RCC 7860 (cell line): ENCODE results near the gene MME.
"Not testable (repeated sequence)": the region's sequence is repeated elsewhere in the genome, so short reads cannot be mapped to it uniquely, and the experiment has no call there.

Source experiments
- DNase-seq: peaks from one replicate; pipeline ENCODE4 v3.0.0-alpha.2; 2015; ENCODE audit warnings: low spot score
- FAIRE-seq: peaks from 2 replicates; lab custom pipeline; 2012; peaks lifted over from hg19 to GRCh38; lab: Jason Lieb, UNC

MME gene

DNA sequence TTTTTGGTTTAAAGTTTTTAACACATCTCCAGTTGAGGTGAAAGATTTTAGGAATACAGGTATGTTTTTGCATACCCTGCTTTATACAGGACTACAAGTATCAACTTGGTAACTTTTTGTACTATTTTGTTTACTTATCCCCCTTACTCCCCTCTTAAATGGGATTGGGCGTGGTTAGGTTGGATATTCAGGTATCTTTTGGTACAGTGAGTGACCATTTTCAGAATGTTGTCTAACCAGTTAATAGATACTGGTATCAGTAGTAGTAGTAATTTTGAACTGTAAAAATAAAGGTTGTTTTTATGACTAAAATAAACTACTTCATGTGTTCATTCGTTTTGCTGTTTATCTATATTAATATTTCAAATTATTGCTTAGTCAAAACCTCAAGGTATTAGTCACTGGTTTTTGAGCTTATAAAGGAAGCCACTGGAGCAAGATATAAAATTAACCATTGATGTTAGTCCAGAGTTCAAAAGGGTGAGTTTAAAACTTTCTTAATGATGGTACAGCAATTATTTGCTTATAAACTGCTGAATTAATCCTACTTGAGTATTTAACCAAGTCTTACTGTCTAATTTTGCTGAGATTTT is 3.3 kb downstream of the MME start:
- no peak for FAIRE-seq

DNA sequence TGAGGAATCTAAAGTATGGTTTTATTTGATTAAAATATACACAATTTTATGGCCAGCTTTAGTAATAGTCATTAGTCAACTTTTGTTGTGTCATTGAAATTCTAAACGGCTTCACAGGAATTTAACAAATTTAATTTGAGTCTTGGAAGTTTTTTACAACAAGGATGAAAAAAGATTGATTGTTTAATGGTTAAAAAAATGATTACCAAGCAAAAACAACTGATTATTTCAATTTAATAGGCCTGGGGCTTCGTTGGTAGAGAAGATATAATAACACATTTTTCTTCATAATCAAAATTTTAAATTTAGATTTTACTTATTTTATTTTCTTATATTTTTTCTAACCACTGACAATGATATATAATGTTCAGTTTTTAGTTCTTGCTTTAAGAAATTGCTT is 4.4 kb downstream of the MME start:
- no peak for DNase-seq
- FAIRE-seq = no peak

More for the DNA sequence above, 3.3 kb downstream of the MME start:
- no peak for DNase-seq

DNA sequence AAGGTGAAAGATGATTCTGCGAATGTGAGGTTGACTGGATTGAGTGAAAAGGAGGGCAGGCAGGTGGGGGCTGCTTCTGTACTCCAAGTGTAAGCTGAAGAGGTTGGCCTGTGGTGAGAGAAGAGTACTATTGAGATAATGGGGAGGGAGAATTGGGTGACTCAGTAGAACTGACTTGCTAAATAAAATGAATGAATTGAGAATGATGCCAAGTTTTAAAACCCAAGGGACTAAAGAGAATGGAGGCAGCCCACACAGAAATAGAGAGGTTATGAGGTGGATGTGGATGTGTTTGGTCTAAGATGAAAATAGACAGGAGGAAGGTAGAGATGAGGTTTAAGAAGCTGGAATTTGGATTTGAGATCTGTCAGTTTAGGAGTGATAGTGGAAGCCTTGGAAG is 5.9 kb downstream of the MME start:
- DNase-seq = no peak

DNA sequence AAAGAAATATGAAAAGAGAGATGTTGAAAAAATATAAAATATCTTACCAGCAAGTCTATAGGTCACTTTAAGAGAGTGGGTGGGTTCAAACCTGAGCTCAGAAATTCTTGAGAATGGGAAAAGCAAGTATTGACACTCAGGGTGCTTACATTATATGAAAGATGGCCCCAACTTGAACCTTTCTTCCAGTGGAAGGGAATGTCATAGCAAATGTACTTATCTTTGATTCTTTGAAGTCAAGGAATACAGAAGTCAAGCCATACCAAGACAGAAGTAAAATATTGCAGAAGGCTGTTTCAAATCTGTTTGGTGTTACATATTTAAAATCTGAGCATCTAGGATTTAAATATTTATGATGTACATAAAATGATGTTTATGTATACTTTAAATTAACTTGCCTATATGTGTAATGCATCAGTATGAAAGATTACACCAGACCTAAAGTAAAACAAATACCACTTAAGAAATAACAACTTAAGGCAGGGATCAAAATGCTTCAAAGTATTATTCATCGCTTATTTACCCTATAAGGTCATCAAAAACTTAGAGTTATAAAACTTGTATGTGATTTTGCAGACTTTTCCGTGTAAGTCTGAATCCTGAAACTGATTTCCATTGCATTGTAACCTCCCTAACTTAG is 8.7 kb downstream of the MME start:
- no peak for FAIRE-seq

More for the DNA sequence above, 5.9 kb downstream of the MME start:
- FAIRE-seq = no peak

DNA sequence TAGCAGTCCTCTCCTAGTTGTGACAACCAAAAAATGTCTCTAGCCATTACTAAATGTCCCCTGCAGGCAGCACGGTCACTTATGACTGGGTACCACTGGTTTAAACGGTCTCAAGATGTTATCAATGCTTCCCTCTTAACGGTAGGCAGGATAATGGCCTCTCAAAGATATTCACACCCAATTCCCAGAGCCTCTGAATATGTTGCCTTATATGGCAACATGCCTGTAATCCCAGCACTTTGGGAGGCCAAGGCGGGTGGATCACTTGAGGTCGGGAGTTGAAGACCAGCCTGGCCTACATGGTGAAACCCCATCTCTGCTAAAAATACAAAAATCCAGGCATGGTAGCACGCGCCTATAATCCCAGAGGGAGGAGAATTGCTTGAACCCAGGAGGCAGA is 9.4 kb downstream of the MME start:
- FAIRE-seq (no peak), DNase-seq (no peak)

More for the DNA sequence above, 8.7 kb downstream of the MME start:
- DNase-seq = no peak

DNA sequence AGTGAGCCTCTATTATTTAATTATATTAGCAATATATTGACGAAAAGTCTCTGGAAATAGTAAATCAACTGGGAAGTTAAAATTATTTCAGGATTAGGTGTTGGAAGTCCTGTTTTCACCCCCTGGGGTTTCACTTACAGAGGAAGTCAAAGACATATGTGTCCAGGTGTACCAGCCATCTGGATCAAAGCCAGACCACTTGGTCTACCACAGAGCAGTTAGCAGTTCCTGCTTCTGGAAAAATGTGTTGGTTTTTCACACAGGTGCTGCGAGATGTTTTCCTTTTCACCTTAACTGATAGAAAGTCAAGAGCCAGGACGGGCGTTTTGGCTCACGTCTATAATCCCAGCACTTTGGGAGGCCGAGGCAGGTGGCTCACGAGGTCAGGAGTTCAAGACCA is 13.1 kb downstream of the MME start:
- FAIRE-seq (no peak), DNase-seq (no peak)

DNA sequence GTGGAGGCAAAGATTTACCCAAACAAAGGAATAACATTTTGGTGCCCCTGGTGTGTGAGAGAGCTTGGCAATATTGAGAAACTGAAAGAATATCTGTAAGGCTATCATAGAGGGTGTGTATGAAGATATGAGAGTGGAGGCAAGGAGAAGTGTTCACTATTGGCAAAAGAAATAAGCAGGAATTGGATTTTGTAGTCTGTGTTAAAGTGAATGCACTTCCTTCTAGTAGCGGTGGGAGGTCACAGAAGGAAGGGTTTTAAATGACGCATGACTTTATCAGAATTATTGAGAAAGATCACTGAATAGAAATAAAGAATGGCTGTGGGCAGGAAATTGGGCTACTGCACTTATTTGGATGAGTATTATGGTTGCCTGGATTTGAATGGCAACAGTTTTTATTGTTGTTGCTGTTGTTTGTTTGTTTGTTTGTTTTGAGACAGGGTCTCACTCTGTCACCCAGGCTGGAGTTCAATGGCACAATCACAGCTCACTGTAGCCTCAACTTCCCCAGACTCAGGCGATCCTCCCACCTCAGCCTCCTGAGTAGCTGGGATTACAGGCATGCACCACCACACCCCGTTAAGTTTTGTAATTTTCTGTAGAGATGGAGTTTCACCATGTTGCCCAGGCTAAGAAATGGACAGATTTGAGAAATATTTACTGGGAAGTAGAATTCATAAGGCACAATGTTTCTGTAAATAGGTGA is 16.3 kb downstream of the MME start:
- FAIRE-seq (no peak), DNase-seq (no peak)

DNA sequence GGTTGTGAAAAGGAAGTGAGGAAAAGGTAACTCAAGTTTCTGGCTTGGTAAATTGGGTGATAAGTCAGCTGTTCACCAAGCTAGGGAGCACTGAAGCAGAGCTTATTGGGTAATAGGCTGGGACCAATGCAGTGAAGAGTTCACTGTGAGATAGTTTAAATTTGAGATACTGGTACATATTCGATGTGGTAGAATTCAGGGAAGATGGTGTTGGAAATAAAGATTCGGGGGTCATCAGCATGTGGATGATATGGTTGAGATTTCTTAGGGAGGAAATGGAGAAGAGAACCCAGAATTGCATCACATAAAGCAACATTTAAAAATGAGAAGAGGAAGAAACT is 16.9 kb downstream of the MME start:
- FAIRE-seq (no peak), DNase-seq (no peak)

DNA sequence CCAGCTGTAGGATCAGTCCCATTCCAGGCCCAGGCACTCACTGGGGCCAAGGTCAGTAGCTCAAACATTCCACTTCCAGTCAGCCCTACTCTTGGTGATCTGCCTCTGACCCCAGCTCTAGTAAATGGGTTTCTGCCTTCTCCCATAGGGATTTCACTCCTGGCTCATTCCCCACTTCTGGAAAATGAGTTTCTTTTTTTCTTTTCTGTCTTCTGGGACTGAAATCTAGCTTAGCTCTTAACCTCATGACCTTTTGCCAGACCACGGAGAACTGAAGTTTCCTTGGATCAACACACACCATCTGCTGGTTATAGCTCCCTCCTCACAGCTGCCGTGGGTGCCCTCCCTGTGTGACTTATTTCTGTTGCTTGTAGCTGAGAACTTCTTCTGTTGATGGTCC is 21.3 kb downstream of the MME start:
- DNase-seq = no peak
- FAIRE-seq = no peak

DNA sequence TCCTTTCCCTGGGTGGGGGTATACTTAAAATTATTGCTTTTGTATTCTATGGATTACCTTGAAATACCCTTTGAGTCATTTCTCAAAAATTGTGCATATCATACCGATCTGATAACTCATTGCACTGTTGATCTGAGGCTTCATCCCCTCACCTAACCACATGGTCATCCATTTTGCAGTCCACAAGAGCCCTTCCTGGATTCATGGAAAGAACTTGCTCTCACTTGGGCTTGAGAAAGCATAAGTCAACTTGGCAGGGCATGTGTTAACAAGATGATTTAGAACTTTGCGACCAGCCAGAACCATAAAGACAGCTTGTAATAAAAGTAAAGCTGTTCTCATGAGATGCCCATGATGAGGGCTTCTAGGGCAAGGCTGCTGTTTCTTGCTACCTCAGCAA is 22.2 kb downstream of the MME start:
- FAIRE-seq (no peak), DNase-seq (peak; percentile 25)

DNA sequence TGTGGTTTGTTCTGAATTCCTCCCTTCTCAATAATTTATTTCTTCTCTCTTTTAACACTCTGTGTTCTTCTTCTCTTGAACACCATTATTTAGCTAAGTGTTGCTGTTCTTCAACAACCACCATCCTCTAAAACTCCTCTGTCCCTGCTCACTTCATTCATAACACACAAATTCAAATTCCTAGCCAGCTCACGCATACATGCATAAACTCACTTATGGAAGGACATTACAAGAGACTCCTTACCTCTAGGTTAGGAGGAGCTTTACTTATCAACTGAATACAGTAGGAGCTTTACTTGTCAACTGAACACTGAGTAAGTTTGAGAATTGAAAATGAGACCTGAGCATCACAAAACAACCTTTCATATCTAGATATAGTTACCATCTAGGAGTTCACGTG is 23.6 kb downstream of the MME start:
- FAIRE-seq (no peak), DNase-seq (no peak)

DNA sequence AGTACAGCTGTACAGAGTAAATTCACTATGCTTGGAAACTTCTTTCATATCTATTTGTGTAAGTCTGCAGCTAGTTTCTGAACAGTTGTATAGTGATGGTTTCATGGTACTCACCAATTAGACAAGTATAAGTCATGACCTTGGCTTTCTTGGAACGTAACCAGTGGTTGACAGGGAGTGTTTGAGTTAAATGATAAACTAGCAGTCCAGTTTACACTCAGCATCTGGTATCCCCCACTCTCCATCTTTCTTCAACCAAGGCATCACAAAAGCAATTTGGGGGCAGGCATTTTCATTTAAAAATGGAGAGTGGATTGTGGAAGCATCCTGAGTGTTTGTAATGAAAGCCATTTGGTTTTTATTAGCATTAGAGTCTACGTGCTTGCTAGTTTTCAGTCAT is 26.0 kb downstream of the MME start:
- FAIRE-seq (no peak), DNase-seq (no peak)

DNA sequence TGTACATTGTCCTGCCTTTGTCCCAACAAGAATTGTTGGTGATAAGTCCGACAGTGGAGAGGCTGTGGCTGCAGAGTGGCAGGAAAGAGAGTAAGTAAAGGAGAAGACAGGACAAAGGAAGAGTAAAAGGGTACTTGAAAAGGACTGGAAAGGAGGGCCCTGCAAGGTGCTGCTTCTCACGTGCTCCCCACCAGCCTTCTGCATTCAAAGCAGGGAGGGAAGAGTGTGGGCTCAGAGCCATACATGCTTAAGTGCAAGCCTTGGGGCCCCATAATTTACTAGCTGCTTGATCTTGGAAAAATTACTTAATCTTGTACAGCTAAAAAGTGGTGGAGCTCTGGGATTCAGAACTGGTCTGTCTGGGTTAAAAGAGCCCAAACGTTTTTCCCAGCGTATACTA is 29.9 kb downstream of the MME start:
- DNase-seq (no peak), FAIRE-seq (no peak)

DNA sequence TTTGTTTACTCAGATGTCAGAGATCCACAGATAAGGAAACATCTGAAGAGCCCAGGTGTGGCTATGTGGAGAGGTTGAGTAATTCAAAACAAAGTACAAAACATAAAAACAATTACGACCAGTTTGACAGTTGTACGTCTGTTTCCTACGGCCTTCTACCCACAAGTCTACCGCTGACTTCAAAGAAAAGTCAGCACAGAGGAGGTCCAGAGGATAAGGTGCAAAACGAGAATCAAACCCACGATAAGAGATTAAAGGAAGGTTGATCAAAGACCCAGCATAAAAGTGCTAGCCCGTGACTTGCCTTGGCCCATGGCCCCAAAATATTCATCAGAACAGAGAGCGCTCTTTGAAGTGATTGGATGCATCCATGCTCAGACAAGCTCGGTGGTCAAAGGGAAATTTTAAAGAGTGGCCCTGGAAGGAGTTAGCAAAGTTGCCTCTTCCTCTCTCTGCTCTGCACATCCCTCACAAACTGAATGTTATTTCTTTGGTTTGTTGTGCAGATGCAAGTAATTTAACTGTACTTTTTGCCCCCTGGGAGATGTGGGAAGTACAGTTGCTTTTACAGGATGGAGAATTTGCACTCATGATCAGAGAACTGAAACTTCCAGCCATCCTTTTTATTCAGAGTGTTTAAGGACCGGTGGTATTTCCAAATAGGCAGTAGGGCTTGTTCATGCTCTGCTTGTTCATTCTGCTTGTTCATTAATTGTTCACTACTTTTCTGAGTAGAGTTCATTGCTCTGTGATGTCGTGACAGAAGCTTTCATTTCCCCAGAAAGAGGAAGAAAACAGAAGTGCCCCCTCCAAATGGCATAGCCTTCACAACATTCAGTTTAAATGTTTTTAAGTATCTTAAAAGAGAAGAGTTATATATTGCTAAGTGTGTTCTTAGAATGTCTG is 31.1 kb downstream of the MME start:
- DNase-seq (no peak), FAIRE-seq (no peak)

DNA sequence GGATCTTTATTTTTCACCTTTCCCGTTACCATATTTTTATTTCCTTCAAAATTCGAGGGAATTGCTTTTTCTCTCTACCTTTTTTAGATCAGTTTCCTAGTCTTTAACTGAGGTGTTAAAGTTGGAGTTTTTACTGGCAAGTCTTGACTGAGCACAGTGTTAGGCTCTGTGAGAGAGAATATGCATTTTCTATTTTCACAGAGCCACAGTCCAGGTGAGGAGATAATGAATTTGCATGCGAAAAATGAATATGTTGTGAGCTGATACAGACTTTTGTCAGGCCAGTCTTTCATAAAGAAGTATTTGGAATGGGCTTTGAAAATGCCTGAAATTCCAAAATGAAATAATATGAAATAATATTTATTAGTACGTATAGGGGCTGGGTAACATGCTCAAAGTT is 31.9 kb downstream of the MME start:
- DNase-seq (no peak), FAIRE-seq (no peak)

DNA sequence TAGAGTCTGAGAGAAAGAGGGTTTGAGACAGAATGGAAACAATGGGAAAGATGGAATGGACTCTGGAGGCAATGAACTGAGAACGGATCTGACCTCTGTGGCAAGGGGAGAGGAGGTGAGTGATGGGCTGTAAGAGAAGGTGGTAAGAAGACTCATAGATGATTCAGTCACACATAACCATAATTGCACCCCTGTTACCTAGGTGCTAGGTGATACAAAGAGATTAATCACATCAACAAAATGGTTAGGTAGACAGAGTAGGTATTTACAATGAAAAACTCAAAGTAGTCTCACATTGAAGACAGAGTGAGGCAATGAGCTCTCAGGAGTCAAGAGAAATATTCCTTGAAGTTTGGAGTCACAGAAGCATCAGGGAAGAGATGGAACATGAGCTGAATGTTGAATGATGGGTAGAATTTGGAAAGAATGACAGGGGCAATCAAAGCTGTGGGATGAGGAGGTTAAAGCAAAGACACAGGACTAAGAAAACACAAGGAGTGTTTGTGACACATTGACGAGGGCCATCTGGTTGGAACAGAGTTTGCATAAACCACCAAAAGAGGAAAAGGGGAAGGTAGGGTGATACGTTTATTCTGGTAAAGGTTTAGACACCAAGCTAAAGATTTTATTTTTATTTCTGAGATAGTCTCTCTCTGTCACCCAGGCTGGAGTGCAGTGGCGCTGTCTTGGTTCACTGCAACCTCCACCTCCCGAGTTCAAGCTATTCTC is 32.7 kb downstream of the MME start:
- FAIRE-seq = no peak
- DNase-seq = peak; percentile 60

DNA sequence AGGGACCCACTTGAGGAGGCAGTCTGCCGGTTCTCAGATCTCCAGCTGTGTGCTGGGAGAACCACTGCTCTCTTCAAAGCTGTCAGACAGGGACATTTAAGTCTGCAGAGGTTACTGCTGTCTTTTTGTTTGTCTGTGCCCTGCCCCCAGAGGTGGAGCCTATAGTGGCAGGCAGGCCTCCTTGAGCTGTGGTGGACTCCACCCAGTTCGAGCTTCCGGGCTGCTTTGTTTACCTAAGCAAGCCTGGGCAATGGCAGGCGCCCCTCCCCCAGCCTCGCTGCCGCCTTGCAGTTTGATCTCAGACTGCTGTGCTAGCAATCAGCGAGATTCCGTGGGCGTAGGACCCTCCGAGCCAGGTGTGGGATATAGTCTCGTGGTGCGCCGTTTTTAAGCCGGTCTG is 44.6 kb downstream of the MME start:
- FAIRE-seq, DNase-seq: not testable (repeated sequence)

DNA sequence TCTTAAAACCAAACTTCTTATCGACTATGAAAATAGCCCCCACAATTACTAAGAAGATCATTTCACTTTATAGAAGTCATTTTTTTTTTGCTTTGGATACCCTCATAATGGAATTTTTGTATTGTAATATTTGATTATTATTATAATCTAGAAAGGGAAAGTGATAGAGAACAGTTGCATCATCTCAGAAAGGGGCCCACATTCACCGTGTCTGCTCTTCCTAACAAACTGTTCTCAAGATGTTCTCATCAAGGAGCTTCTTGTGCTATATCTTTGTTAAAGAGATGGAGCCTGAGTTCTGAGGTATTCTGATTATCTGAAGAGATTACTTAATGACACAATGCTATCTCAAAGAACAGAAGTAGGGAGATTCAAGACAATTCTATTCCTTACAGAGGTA is 49.3 kb downstream of the MME start:
- FAIRE-seq = no peak

DNA sequence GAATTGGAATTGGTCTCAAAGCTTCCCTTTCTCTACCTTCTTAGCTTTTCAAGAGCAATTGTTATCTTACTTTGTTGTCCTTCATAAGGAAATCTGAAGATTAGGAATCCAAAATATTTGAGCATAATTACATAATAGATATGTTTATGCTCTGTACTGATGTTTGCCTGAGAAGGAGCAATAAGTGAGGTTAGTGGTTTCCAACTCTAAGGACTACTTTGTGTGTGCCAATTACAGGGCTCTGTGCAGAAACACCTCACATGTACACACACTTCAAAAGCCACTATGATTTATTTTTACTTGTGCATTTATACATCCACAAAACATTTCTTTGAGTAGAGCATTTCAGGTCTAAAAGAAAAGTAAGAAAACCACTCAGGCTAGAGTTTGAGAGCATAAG is 49.9 kb downstream of the MME start:
- FAIRE-seq (no peak), DNase-seq (no peak)

More for the DNA sequence above, 49.3 kb downstream of the MME start:
- no peak for DNase-seq

DNA sequence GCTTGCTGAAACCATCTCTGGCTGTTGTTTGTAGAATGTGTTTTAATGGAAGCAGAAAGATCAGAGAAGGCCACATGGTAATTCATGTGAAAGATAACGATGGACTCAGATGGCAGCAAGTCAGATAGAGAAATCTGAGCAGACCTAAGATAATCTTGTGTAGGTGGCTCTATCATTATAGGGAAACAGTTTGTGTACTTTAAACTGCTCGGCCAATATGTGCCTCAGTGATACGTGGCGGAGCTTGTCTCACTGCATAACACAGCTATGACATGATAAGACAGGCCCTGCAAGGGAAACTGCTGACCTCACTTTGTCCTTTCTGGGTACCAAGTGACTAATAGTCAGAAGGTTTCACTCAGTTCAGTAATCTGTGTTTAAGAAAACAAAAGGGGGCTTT is 51.0 kb downstream of the MME start:
- FAIRE-seq = no peak
- DNase-seq = peak; percentile 11

DNA sequence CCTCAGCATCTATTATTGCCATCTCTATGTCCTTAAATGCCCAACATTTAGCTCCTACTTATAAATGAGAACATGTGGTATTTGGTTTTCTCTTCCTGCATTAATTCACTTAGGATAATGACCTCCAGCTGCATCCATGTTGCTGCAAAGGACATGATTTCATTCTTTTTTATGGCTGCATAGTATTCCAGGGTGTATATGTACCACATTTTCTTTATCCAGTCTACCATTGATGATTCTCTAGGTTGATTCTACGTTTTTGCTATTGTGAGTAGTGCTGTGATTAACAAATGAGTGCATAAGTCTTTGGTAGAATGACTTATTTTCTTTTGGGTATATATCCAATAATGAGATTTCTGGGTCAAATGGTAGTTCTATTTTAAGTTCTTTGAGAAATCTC is 54.2 kb downstream of the MME start:
- DNase-seq, FAIRE-seq: not testable (repeated sequence)
